Measurements from ENCODE around the gene TMEM126A.

Gene TMEM126A

DNA sequence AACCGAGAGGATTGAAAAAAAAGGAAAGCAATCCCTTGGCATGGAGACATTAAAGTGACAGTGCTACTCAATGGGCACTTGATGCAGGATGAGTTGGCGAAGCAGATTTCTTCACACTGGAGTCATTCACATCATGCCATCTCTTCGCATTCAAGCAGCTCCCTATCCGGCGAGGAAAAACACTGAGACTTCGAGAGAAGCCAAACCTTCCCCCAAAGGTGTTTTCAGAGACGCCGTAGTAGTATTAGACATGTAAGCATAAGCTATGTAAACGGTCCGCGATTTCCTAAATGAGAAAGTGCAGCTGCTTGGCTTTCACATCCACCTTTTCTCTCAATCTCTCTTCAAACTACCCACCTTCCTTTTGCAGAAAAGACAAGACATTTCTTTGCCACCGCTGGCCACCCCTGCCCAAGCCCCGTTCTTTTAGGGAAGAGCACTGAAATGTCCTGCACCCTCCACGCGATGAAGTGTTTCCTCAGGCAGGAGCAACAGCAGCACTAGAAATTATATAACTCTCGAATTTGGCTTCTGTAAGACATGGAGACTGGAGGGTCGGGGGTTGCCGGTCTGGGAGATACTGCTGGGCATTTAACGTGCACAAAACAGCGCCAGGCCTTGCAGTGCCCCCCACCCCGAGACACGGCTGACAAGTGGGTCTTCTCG, 20.3 kb upstream of the TMEM126A start, which contains the start of gene DLG2:
Gene DLG2, minus strand, starts transcription at position 13 of the 666 bp plus-strand sequence.
- H3K18ac ChIP-seq (ENCODE audit: low read length), result peak within 1 kb of the TSS; percentile 42
- H3K27me3 ChIP-seq (ENCODE audit: insufficient read depth, low read length, poor library complexity), result no peaks in the 10 kb centered on the region
- H3K79me1 ChIP-seq (ENCODE audit: low read length), result peaks cover 5% of the 10 kb centered on the region
- H3K36me3 ChIP-seq (ENCODE audit: control insufficient read depth, insufficient read depth, low read length), result peaks cover 2% of the 10 kb centered on the region
- no CpG with 5 or more reads among the region's 23 CpGs for WGBS (ENCODE audit: extremely low coverage, insufficient coverage, low lambda C conversion rate)
- peaks cover 26% of the 10 kb centered on the region for H3K79me2 ChIP-seq (ENCODE audit: control insufficient read depth, insufficient read depth, low read length)
- H2BK120ac ChIP-seq (ENCODE audit: low read depth, low read length), result no peak within 1 kb of the TSS
- peak; percentile 53 for DNase-seq
- no peak within 1 kb of the TSS for H2AK5ac ChIP-seq (ENCODE audit: low read length)
- peak within 1 kb of the TSS; percentile 80 for H3K4me3 ChIP-seq (ENCODE audit: low read length)
- no peak within 1 kb of the TSS for H2BK5ac ChIP-seq (ENCODE audit: low read length)
- H3K9ac ChIP-seq (ENCODE audit: low read length), result peak within 1 kb of the TSS; percentile 91
- peak within 1 kb of the TSS; percentile 84 for H3K4me2 ChIP-seq (ENCODE audit: low read length)
- peak within 1 kb of the TSS; percentile 65 for H3K27ac ChIP-seq (ENCODE audit: low read depth, low read length)
- H4K5ac ChIP-seq (ENCODE audit: low read length), result no peak within 1 kb of the TSS
- H3K4ac ChIP-seq (ENCODE audit: low read depth, low read length), result no peak within 1 kb of the TSS
- no peak within 1 kb of the TSS for H3K23ac ChIP-seq (ENCODE audit: low read length)
- H2BK15ac ChIP-seq (replicated peaks; ENCODE audit: low read depth), result no peak within 1 kb of the TSS
- no peaks in the 10 kb centered on the region for H3K4me1 ChIP-seq (ENCODE audit: control insufficient read depth, low read depth, low read length)
- peak within 1 kb of the TSS; percentile 84 for H3K56ac ChIP-seq (ENCODE audit: low read length)
- H4K8ac ChIP-seq (ENCODE audit: low read depth, low read length), result no peak within 1 kb of the TSS

DNA sequence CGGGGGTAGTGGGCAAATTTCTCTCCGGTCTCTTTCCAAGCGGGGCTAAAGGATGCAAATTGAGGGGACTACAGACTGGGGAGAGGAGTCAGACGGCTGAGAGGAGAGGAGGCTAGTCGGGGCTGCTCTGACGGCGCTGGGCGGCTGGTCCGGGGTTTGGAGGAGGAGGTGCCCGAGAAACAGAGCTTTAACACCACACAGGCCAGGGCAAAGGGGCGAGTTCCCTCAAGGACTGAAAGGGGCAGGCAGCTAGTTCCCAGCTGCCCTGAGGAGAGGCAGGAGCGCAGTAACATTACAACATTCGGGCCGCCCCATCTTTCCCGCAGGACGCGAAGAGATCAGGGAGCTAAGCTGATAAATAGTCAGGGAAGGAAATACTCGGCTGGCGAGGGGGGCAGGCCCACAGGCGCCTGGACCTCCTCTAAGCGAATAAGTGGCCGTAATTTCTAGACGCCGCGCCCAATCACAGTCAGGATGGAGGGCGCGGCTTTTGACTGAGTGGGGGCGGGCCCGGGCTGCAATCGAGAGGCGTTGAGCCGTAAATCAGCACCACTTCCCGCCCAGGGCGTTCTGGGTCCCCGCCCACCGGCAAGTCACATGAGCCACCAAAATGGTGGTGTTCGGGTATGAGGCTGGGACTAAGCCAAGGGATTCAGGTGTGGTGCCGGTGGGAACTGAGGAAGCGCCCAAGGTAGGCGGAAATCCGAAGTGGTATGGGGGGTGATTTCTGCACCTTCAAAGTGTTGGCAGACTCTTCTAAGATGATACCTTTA, 19.6 kb upstream of the TMEM126A start, which contains the start of gene TMEM126B:
Gene TMEM126B, plus strand, starts transcription at position 596 of the 773 bp plus-strand sequence. Its CDS starts 15 bp downstream, at position 611.
- Histone ChIP-seq H3K27ac (ENCODE audit: low read depth, low read length) (peak within 1 kb of the TSS; percentile 65), H3K9ac (ENCODE audit: low read length) (peak within 1 kb of the TSS; percentile 91), H3K4ac (ENCODE audit: low read depth, low read length) (no peak within 1 kb of the TSS), H3K4me3 (ENCODE audit: low read length) (peak within 1 kb of the TSS; percentile 80), H3K79me1 (ENCODE audit: low read length) (peaks cover 5% of the 10 kb centered on the region), H3K36me3 (ENCODE audit: control insufficient read depth, insufficient read depth, low read length) (peaks cover 2% of the 10 kb centered on the region), H3K27me3 (ENCODE audit: insufficient read depth, low read length, poor library complexity) (no peaks in the 10 kb centered on the region), H2BK120ac (ENCODE audit: low read depth, low read length) (peak within 1 kb of the TSS; percentile 68), H4K5ac (ENCODE audit: low read length) (no peak within 1 kb of the TSS), H3K23ac (ENCODE audit: low read length) (no peak within 1 kb of the TSS), H2BK15ac (replicated peaks; ENCODE audit: low read depth) (no peak within 1 kb of the TSS), H2BK5ac (ENCODE audit: low read length) (no peak within 1 kb of the TSS), H3K56ac (ENCODE audit: low read length) (peak within 1 kb of the TSS; percentile 84), H3K4me1 (ENCODE audit: control insufficient read depth, low read depth, low read length) (no peaks in the 10 kb centered on the region), H3K79me2 (ENCODE audit: control insufficient read depth, insufficient read depth, low read length) (peaks cover 26% of the 10 kb centered on the region), H4K8ac (ENCODE audit: low read depth, low read length) (no peak within 1 kb of the TSS), H3K4me2 (ENCODE audit: low read length) (peak within 1 kb of the TSS; percentile 84), H3K18ac (ENCODE audit: low read length) (peak within 1 kb of the TSS; percentile 42), H2AK5ac (ENCODE audit: low read length) (no peak within 1 kb of the TSS)
- WGBS (ENCODE audit: extremely low coverage, insufficient coverage, low lambda C conversion rate), result no CpG with 5 or more reads among the region's 41 CpGs
- peak; percentile 99 for DNase-seq

DNA sequence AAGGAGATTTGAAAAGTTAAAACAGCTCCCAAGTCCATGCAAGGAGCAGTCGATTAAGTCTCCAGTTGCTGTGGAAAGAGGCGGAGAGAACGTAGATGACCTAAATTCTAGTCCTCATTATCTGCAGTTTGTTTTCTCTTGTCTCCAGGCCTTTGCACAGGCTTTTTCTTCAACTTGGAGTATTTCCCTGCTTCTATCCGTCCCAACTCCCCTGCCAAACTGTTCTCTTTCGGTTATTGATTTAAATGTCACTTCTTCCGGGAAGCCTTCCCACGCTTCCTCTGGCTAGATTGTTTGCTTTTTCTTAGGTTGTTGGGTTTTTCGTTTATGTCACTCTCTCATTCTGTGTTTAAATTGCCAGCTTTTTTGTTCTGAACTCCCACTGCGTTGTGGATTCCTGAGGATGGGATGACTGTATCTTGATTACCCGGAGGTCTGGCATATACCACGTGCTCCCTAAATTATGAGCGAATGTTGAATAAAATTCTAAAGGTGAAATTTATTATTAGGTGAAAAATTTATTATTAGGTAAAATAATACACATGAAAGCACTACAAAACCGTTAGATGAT, 18.9 kb upstream of the TMEM126A start:
- peaks cover 5% of the 10 kb centered on the region for H3K79me1 ChIP-seq (ENCODE audit: low read length)
- H3K4me3 ChIP-seq (ENCODE audit: low read length), result peak overlapping the region; percentile 66
- H4K5ac ChIP-seq (ENCODE audit: low read length), result no peak overlapping the region
- no peak overlapping the region for H4K8ac ChIP-seq (ENCODE audit: low read depth, low read length)
- H3K4me2 ChIP-seq (ENCODE audit: low read length), result peak overlapping the region; percentile 38
- H3K4ac ChIP-seq (ENCODE audit: low read depth, low read length), result no peak overlapping the region
- H2BK5ac ChIP-seq (ENCODE audit: low read length), result no peak overlapping the region
- H3K23ac ChIP-seq (ENCODE audit: low read length), result no peak overlapping the region
- no peaks in the 10 kb centered on the region for H3K27me3 ChIP-seq (ENCODE audit: insufficient read depth, low read length, poor library complexity)
- peaks cover 26% of the 10 kb centered on the region for H3K79me2 ChIP-seq (ENCODE audit: control insufficient read depth, insufficient read depth, low read length)
- H3K4me1 ChIP-seq (ENCODE audit: control insufficient read depth, low read depth, low read length), result no peaks in the 10 kb centered on the region
- peak overlapping the region; percentile 83 for H3K56ac ChIP-seq (ENCODE audit: low read length)
- H3K27ac ChIP-seq (ENCODE audit: low read depth, low read length), result no peak overlapping the region
- peak overlapping the region; percentile 68 for H2BK120ac ChIP-seq (ENCODE audit: low read depth, low read length)
- H3K18ac ChIP-seq (ENCODE audit: low read length), result peak overlapping the region; percentile 5
- H3K36me3 ChIP-seq (ENCODE audit: control insufficient read depth, insufficient read depth, low read length), result peaks cover 2% of the 10 kb centered on the region
- no peak overlapping the region for H2AK5ac ChIP-seq (ENCODE audit: low read length)
- WGBS (ENCODE audit: extremely low coverage, insufficient coverage, low lambda C conversion rate), result no CpG with 5 or more reads among the region's 13 CpGs
- H2BK15ac ChIP-seq (replicated peaks; ENCODE audit: low read depth), result no peak overlapping the region
- peak overlapping the region; percentile 78 for H3K9ac ChIP-seq (ENCODE audit: low read length)
- DNase-seq, result peak; percentile 23

DNA sequence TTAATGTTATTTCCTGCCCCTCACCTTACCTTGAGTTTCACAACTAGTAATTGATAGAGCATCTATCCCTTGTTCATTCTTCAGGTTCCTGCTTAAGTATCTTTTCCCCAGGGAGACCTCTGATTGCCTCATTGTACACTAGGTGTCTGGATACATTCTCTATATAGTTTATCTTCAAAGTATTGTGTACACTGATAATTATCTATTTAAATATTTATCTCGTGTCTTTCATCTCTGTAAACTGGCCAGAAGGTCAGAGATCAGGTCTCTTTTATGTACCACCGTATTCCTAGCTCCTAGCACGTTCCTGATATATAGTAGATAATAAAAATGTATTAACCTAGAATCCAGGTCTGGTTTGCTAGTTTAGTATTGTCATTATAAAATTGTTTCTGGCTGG, 13.0 kb upstream of the TMEM126A start:
- H3K4ac ChIP-seq (ENCODE audit: low read depth, low read length), result no peak overlapping the region
- no peak overlapping the region for H3K9ac ChIP-seq (ENCODE audit: low read length)
- WGBS (ENCODE audit: extremely low coverage, insufficient coverage, low lambda C conversion rate), result no CpG with 5 or more reads among the region's 3 CpGs
- H4K5ac ChIP-seq (ENCODE audit: low read length), result no peak overlapping the region
- no peak overlapping the region for H4K8ac ChIP-seq (ENCODE audit: low read depth, low read length)
- no peak overlapping the region for H2BK120ac ChIP-seq (ENCODE audit: low read depth, low read length)
- peaks cover 3% of the 10 kb centered on the region for H3K79me1 ChIP-seq (ENCODE audit: low read length)
- H2BK15ac ChIP-seq (replicated peaks; ENCODE audit: low read depth), result no peak overlapping the region
- no peak overlapping the region for H3K56ac ChIP-seq (ENCODE audit: low read length)
- DNase-seq, result no peak
- H3K27ac ChIP-seq (ENCODE audit: low read depth, low read length), result no peak overlapping the region
- H3K4me2 ChIP-seq (ENCODE audit: low read length), result no peak overlapping the region
- no peaks in the 10 kb centered on the region for H3K4me1 ChIP-seq (ENCODE audit: control insufficient read depth, low read depth, low read length)
- no peaks in the 10 kb centered on the region for H3K27me3 ChIP-seq (ENCODE audit: insufficient read depth, low read length, poor library complexity)
- H3K4me3 ChIP-seq (ENCODE audit: low read length), result no peak overlapping the region
- no peak overlapping the region for H3K18ac ChIP-seq (ENCODE audit: low read length)
- H3K36me3 ChIP-seq (ENCODE audit: control insufficient read depth, insufficient read depth, low read length), result peaks cover 2% of the 10 kb centered on the region
- H2BK5ac ChIP-seq (ENCODE audit: low read length), result no peak overlapping the region
- peaks cover 13% of the 10 kb centered on the region for H3K79me2 ChIP-seq (ENCODE audit: control insufficient read depth, insufficient read depth, low read length)
- H3K23ac ChIP-seq (ENCODE audit: low read length), result no peak overlapping the region
- H2AK5ac ChIP-seq (ENCODE audit: low read length), result no peak overlapping the region

DNA sequence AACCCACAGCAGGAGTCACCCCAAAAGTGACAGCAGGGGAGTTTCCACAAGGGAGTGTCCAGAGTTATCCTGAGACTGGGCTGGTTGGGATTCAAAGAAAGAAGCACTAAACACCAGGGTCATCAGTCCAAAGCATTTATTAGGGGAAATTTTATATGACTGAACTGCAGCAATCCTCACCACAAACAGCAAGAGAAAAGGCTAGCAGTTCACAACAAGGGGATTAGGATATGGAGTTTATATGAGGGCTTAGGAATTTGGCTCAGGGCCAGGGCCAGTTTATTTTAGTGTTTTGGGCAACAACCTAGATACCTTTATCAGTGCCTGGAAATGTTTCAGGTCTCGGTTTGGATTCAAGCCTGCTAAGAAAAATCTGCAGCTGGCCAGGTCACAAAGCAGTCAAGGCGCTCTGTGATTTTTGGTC, 4.6 kb upstream of the TMEM126A start:
- Histone ChIP-seq H3K4me2 (ENCODE audit: low read length) (no peak overlapping the region), H3K79me1 (ENCODE audit: low read length) (no peaks in the 10 kb centered on the region), H3K27me3 (ENCODE audit: insufficient read depth, low read length, poor library complexity) (no peaks in the 10 kb centered on the region), H3K9ac (ENCODE audit: low read length) (no peak overlapping the region), H3K4me3 (ENCODE audit: low read length) (no peak overlapping the region), H3K4ac (ENCODE audit: low read depth, low read length) (no peak overlapping the region), H3K18ac (ENCODE audit: low read length) (no peak overlapping the region), H3K27ac (ENCODE audit: low read depth, low read length) (no peak overlapping the region), H3K4me1 (ENCODE audit: control insufficient read depth, low read depth, low read length) (no peaks in the 10 kb centered on the region), H3K56ac (ENCODE audit: low read length) (no peak overlapping the region), H3K36me3 (ENCODE audit: control insufficient read depth, insufficient read depth, low read length) (no peaks in the 10 kb centered on the region), H4K5ac (ENCODE audit: low read length) (no peak overlapping the region), H4K8ac (ENCODE audit: low read depth, low read length) (no peak overlapping the region), H2BK15ac (replicated peaks; ENCODE audit: low read depth) (no peak overlapping the region), H2AK5ac (ENCODE audit: low read length) (no peak overlapping the region), H3K79me2 (ENCODE audit: control insufficient read depth, insufficient read depth, low read length) (no peaks in the 10 kb centered on the region), H2BK5ac (ENCODE audit: low read length) (no peak overlapping the region), H3K23ac (ENCODE audit: low read length) (no peak overlapping the region), H2BK120ac (ENCODE audit: low read depth, low read length) (no peak overlapping the region)
- DNase-seq, result peak; percentile 38
- WGBS (ENCODE audit: extremely low coverage, insufficient coverage, low lambda C conversion rate), result no CpG with 5 or more reads among the region's 2 CpGs
